ENCODE data around the gene MALRD1.
"Not testable (repeated sequence)": the region's sequence is repeated elsewhere in the genome, so short reads cannot be mapped to it uniquely, and the experiment has no call there.

MALRD1 gene

DNA sequence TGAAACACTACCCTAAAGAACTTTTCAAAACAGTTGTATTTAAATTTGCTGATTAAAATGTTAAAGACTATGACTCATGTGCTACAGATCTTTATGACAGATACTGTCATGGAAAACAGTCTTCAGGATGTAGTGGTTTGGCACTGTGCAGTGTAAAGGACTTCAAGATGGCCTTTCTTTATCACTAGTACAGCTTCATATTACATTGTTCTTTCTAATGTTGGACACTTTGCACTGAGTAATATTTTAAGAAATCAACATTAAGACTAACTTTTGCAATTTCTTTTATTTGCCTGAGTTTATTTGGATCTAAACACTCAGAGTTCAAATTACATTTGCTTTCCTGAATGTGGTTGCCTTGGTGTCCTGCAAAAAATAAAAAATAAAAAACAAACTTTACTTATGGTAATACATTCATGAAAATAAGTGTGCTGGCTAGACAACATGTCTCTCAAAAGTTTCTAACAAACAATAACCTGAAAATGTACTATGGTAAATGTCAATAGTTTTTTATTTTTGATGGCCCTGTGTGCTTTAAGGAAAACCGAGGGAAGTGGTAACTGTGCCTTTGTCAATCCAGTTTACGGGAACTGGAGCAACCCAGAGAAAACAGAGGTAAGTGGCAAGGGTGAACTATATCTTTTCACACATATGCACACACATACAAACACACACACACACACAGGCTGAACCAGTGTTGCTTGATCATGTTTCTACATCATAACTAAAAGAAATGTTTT lies 681.7 kb downstream of the MALRD1 start:
- DNase-seq: no peak

DNA sequence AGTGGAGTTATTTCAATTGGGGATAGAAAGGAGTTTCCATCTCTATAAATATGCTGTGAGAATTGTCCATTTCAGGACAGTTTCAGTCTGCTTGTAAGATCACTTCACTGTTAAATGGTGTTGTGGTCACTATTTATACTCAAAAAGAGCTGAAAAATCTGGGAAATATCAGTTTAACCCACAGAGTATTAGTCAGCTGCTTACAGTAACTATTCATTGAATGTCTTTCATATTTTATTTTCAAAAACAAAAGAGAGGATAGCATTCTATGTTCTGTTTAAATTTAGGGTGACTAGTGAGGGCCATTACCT lies 682.3 kb downstream of the MALRD1 start:
- no peak for DNase-seq

DNA sequence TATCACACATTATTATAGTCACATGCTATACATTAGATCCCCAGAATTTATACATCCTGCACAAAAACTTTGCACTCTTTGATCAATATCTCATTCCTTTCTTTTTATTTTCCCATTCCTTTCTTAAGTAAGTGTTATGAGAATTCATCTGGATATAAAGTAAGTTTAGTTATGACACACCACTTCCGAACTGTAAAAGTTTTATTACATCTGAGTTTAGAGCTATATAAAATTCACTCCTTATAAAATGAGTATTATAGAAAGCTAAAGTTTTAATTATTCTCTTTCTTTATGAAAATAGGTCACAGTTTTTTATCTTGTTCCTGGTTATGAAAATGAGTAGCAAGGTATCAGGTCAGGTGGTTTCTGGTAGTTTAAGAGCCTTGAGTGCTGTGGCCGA lies 683.0 kb downstream of the MALRD1 start:
- DNase-seq: no peak

DNA sequence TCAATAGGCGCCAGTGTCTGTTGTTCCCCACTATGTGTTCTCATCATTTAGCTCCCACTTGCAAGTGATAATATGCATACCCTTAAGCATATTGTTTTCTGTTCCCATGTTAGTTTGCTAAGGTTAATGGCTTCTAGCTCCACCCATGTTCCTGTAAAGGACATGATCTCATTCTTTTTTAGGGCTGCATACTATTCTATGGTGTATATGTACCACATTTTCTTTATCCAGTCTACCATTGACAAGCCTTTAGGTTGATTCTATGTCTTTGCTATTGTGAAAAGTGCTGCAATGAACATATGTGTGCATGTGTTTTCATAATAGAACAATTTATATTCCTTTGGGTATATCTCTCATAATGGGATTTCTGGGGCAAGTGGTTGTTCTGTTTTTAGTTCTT lies 689.8 kb downstream of the MALRD1 start:
- no peak for DNase-seq

DNA sequence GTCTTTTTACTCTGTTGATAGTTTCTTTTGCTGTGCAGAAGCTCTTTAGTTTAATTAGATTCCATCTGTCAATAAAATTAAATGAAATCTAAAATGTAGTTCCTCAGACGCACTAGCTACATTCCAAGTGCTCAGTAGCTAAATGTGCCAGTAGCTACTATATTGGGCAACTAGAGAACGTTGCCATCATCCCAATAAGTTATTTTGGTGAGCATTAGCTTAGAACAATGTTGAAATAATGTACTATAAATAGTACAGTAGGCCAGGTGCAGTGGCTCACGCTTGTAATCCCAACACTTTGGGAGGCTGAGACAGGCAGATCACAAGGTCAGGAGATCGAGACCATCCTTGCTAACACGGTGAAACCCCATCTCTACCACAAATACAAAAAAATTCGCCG lies 690.6 kb downstream of the MALRD1 start:
- DNase-seq: not testable (repeated sequence)

DNA sequence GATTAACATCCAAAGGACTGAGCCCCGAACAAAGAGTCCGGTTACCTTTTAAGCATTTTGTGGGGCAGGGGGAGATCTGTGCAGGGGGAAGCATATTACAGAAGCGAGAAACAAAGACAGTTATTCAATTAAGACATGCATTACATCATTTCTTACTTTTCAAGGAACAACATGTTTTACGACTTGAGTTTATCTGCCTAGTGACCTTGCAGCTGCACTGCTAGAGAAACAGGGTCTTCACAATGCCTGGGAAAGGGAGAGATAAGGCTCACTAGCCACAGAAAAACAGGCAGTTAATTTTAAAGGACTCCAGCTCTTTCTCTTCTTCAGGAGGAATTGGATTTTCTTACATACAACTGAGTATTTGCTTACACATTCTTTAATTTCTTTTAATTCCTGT lies 693.5 kb downstream of the MALRD1 start:
- DNase-seq: not testable (repeated sequence)

DNA sequence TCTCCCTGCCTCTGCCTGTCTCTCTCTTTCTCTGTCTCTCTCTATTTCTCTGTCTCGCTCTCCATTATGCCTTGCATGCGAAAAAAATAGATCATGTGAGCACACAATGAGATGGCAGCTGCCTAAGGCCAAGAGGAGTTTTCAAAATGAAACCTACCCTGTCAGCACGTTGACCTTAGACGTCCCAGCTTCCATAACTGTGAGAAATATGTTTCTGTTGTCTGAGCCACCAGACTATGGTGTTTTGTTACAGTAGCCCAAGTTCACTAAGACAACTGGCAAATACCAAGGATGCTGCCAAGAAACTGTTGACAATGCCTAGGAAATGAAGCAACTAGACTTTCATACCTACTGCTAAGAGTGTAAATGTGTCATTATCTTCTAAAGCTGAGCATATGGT lies 697.1 kb downstream of the MALRD1 start:
- DNase-seq: no peak

DNA sequence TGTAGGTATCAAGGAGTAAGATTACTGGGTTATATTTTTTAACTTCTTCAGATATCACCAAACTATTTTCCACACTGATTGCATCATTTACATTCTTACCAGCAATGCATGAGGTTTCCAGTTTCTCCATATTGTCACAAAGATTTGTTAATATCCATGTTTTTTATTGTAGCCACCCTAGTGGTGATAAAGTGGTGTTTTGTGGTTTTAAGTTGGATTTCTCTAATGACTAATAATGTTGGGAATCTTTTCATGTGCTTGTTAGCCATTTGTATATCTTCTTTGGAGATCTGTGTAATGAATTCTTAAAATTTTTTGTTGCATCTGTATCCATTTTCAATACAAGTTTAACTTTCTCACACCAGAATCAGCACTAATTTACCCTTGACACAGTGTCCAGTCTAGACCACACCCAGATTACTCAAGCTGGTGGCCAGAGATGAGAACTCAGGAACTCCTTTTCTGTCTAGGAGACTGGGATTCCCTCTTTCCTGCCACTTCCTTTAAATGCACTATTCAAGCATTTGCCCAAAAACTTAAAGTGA lies 700.7 kb downstream of the MALRD1 start:
- no peak for DNase-seq

DNA sequence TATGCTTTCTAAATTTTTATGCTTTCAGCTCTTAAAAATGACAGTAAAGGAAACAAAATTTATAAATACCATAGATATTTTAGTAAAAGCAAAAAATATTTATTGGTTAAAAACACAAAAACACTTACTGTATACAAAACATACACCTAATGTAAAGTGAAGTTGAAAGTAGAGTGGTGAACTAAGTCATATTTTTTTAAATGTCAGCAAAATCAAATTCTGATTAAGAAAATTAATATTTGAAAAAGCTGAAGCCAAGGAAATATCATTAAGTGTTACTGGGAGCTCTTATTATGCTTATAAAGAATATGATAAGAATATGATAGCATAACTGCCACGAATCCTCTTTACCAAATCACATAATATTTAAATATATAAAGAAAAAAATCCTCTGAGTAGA lies 702.4 kb downstream of the MALRD1 start:
- no peak for DNase-seq

DNA sequence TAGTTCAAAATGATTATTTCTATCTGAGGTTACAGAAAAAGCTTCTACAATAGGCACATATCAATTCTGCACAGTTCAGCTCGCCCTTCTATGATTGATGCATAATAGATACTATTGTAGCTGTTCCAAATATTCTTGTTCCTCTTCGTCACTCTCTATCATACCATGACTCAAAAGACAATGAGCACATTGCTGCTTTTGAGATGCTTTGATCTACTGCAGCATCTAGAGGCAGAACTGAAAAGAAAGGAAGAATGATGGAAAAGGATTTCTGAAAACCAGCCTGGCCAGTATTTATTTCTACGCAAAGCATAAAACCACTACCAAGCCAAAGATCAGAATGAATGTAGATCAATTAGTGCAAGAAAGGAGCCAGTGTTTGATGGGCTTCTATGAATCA lies 708.3 kb downstream of the MALRD1 start:
- DNase-seq: no peak

DNA sequence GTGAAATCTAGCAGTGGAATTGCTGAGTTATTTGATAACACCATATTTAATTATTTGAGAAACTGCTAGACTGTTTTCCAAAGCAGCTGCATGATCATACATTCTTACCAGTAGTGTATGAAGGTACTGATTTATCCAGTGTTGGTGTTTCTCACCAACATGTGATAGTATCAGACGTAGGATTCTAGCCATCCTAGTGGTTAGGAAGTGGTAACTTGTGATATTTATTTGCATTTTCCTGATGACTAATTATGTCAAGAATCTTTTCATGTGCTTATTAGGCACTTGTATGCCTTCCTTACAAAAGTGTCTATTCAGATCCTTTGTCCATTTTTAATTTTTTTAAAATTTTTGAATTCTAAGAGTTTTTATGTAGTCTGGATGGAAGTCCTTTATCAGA lies 713.4 kb downstream of the MALRD1 start:
- DNase-seq: no peak

DNA sequence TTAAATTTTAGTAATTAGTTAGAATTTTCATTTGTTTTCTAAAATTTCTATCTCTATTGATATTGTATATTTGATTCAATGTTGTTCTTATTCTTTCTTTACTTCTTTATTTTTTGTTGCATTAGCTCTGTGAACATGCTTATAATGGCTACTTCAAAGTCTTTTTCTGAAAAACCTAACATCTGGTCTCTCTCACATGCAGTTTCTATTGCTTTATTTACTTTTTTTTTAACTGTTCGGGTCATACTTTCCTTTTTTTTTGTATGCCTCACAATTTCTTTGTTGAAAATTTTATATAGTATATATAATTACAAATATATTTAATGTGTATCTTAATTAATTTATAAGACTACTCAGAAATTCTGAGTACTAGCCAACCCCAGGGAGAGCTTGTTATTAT lies 715.5 kb downstream of the MALRD1 start:
- no peak for DNase-seq

DNA sequence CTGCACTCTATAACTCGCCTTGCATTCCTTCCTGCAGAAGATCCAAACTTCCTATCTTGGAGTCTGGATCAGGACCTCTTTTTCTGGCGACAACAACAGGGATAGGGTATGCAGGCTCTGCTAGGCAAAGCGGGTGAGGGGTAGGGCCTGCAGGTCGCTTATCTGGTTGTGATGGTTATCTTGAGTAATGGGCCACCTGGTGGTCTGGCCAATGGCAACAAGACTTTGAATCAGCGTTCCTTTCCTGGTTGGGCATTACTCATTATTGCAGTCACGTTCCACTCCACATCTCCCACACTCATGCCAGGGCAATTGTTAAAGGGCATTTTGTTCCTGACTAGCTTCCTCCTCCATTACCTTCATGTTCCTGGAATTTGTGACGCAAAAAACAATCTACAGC lies 719.3 kb downstream of the MALRD1 start:
- DNase-seq: no peak

DNA sequence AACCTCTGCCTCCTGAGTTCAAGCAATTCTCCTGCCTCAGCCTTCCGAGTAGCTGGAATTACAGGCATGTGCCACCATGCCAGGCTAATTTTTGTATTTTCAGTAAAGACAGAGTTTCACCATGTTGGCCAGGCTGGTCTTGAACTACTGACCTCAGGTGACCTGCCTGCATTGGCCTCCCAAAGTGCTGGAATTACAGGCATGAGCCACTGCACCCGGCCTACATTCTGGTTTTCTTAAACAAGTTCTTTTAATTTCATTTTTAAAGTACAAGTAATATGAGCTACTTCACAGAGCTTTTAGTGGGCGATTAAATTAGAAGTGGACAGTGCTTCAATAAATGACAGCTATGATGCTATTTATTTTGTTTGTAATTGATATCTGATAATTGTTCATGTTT lies 721.2 kb downstream of the MALRD1 start:
- not testable (repeated sequence) for DNase-seq

DNA sequence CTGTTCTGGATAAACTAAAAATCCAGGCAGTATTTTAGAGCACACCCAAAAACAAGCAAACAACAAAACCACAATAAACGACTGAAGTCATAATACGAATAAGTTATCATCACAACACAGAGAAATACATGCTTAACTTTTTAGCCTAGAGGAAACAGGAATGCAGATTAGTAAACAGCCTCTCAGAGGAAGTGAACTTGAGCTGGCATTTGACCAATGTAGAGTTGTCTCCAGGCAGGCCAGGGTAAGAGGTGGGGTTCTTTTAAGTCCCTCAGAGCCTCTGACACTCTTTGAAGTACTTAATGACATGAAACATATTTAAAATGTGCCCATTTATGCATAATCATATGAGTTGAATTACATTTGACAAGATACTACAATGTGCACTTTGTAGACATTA lies 724.4 kb downstream of the MALRD1 start:
- no peak for DNase-seq

DNA sequence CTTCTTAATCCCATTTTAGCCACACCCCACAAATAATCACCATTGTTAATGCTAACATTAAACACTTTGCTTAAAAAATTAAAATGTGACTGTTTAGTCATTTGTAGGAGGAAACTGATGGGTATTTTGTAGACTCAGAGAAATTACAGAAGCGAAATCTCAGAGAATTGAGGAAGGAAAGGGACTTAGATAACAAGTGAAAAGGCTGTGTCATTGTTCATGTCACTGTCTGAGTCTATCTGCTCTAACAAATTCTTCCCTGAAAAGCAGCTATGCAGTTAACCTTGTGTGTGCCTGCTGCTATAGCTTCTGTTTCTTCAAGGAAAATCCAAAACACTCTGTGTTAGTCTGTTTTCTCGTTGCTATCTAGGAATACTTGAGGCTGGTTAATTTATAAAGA lies 726.7 kb downstream of the MALRD1 start:
- no peak for DNase-seq

DNA sequence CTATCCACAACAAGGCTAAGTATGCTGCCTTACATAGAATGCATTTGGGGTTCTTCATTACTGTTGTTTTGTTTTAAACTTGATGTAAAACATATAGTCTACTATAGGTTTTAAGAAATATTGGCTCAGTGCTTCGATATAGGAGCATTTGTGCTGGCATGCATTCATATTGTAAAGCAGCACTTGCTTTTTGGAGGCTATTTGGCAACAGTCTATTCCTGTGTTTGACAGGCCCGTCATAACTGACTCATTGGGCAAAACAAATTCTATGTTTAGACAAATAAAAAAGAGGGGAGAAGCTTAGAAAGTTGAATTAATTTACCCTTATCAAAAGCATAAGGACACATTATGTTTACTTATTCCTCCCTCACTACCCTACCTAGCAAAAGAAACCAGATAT lies 729.2 kb downstream of the MALRD1 start:
- DNase-seq: no peak

DNA sequence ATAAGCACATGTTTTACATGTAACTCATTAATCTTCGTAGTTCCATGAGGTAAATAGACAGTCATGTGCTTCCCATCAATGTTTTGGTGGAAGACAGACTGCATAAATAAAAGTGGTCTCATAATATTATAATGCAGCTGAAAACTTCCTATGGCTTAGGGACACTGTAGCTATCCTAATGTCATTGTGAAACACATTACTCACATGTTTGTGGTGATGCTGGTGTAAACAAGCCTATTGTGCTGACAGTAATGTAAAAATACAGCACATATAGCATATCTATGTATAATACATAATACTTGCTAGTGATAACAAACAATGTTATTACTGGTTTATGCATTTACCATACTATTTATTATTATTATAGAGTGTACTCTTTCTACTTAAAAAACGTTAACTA lies 730.4 kb downstream of the MALRD1 start:
- no peak for DNase-seq

DNA sequence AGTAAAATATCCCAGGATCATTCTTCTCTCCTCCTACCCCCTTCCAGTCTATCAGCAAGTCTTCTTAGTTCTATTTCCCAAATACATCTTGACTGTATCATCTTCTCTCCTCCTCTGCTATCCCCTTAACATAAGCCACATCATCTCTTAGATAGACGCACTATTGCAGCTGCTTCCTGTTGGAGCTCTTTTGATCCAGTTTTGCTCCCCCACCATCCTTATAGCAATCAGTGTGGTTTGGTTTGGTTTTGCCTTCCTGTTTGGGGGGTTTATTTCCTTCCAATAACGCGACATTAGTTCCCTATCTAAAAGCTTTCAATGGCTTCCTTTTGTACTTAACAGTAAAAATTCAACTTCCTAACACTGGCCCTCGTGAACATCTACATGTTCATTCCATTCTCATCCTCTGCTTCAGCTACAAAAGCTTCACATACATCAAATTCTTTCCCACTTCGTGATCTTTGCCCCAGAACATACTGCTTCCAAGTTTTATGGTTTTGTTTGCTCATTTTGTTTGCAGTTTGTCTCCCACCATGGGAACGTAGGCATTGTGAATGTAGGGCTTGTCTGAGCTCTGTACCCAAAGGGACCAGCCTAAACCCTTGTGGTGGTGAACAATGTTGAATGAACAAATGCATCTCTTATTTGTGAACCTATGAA lies 734.0 kb downstream of the MALRD1 start:
- no peak for DNase-seq

DNA sequence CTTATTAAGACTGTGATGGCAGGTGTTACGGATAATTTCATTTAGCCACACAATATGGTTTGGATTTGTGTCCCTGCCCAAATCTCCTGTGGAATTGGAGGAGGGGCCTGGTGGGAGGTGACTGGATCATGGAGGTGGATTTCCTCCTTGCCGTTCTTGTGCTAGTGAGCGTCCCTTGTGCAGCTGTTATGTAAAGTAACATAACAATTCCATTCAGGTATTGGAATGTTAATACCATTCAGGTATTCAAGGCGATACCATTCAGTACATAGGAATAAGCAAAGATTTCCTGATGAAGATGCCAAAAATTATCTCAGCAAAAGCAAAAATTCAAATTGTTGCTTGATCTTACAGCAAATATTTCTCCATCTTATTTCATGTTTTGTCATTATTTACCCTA lies 735.1 kb downstream of the MALRD1 start:
- DNase-seq: no peak
